ENCODE measurements around the gene ZNF618.
"Not testable (repeated sequence)": the region's sequence is repeated elsewhere in the genome, so short reads cannot be mapped to it uniquely, and the experiment has no call there.

ZNF618 gene

GRCh38 chr9:113992276-113992951 is 116.3 kb downstream of the ZNF618 start:
- DNase-seq = peak; percentile 65

- DNase-seq = no peak
These were observed 116.9 kb downstream of the ZNF618 start for GRCh38 chr9:113992994-113993393.

GRCh38 chr9:113993838-113994540 is 117.9 kb downstream of the ZNF618 start:
- peak; percentile 85 for DNase-seq

GRCh38 chr9:113995401-113995800 is 119.3 kb downstream of the ZNF618 start:
- no peak for DNase-seq

- DNase-seq = no peak
These were observed 119.9 kb downstream of the ZNF618 start for GRCh38 chr9:113995963-113996362.

- no peak for DNase-seq
These were observed 120.5 kb downstream of the ZNF618 start for GRCh38 chr9:113996531-113997001.

GRCh38 chr9:113997064-113997463 is 121.0 kb downstream of the ZNF618 start:
- DNase-seq = not testable (repeated sequence)

GRCh38 chr9:113997610-113998009 is 121.5 kb downstream of the ZNF618 start:
- DNase-seq = no peak

- no peak for DNase-seq
These were observed 122.0 kb downstream of the ZNF618 start for GRCh38 chr9:113998114-113998513.

- no peak for DNase-seq
These were observed 122.6 kb downstream of the ZNF618 start for GRCh38 chr9:113998525-113999255.

- no peak for DNase-seq
These were observed 123.3 kb downstream of the ZNF618 start for GRCh38 chr9:113999256-114000062.

GRCh38 chr9:114000063-114000454 is 124.0 kb downstream of the ZNF618 start:
- no peak for DNase-seq

GRCh38 chr9:114000671-114001409 is 124.7 kb downstream of the ZNF618 start:
- peak; percentile 14 for DNase-seq

GRCh38 chr9:114001410-114001685 is 125.2 kb downstream of the ZNF618 start:
- no peak for DNase-seq

- DNase-seq = no peak
These were observed 125.7 kb downstream of the ZNF618 start for GRCh38 chr9:114001794-114002261.

- no peak for DNase-seq
These were observed 126.3 kb downstream of the ZNF618 start for GRCh38 chr9:114002271-114002985.

GRCh38 chr9:114002986-114003350 is 126.9 kb downstream of the ZNF618 start:
- DNase-seq = no peak

- no peak for DNase-seq
These were observed 127.2 kb downstream of the ZNF618 start for GRCh38 chr9:114003351-114003750.

GRCh38 chr9:114003758-114004157 is 127.6 kb downstream of the ZNF618 start:
- no peak for DNase-seq

GRCh38 chr9:114004221-114004716 is 128.2 kb downstream of the ZNF618 start:
- DNase-seq = no peak

- no peak for DNase-seq
These were observed 129.5 kb downstream of the ZNF618 start for GRCh38 chr9:114005371-114006154.

All from DMS153 (cell line).